HG03521 (cell line): ENCODE data around the gene ERO1B.

ENCODE experiments used
- ATAC-seq: cut with Tn5 transposase; IDR thresholded peaks from one replicate; pipeline ENCODE4 v1.9.1; 2021; ENCODE audit warnings: mild to moderate bottlenecking, moderate library complexity; ENCODE audit not compliant: unreplicated experiment

Gene ERO1B

GRCh38 chr1:236301080-236301957 is 19.6 kb upstream of the ERO1B start:
- ATAC-seq: no peak

GRCh38 chr1:236297161-236297560 is 15.4 kb upstream of the ERO1B start:
- ATAC-seq: no peak

GRCh38 chr1:236292425-236292824 is 10.7 kb upstream of the ERO1B start:
- no peak for ATAC-seq

- no peak for ATAC-seq
These were observed 7.9 kb upstream of the ERO1B start for GRCh38 chr1:236289492-236290131.

GRCh38 chr1:236288620-236288976 is 6.8 kb upstream of the ERO1B start:
- ATAC-seq: no peak

GRCh38 chr1:236287757-236288619 is 6.2 kb upstream of the ERO1B start:
- ATAC-seq: no peak

GRCh38 chr1:236287356-236287755 is 5.6 kb upstream of the ERO1B start:
- ATAC-seq: no peak

- ATAC-seq: peak; percentile 28
These were observed 2.5 kb upstream of the ERO1B start for GRCh38 chr1:236284291-236284721.

GRCh38 chr1:236282719-236283118 is 961 bp upstream of the ERO1B start:
- ATAC-seq: no peak

GRCh38 chr1:236282425-236282716 is 613 bp upstream of the ERO1B start:
- ATAC-seq: peak; percentile 3

GRCh38 chr1:236281198-236281653 is 532 bp downstream of the ERO1B start:
- ATAC-seq: peak; percentile 21

- no peak for ATAC-seq
These were observed 1.1 kb downstream of the ERO1B start for GRCh38 chr1:236280438-236281197.

- ATAC-seq: no peak
These were observed 6.2 kb downstream of the ERO1B start for GRCh38 chr1:236275586-236275985.

- ATAC-seq: no peak
These were observed 6.7 kb downstream of the ERO1B start for GRCh38 chr1:236275061-236275460.

GRCh38 chr1:236273358-236273757 is 8.4 kb downstream of the ERO1B start:
- ATAC-seq: no peak

GRCh38 chr1:236269439-236269838 is 12.3 kb downstream of the ERO1B start:
- ATAC-seq: no peak

GRCh38 chr1:236261898-236262297 is 19.9 kb downstream of the ERO1B start:
- ATAC-seq: no peak

GRCh38 chr1:236261033-236261432 is 20.7 kb downstream of the ERO1B start:
- no peak for ATAC-seq

- no peak for ATAC-seq
These were observed 22.7 kb downstream of the ERO1B start for GRCh38 chr1:236259043-236259442.

- ATAC-seq: no peak
These were observed 23.6 kb downstream of the ERO1B start for GRCh38 chr1:236258114-236258622.

- ATAC-seq: no peak
These were observed 24.5 kb downstream of the ERO1B start for GRCh38 chr1:236257216-236257615.
